NCI-H2196 (cell line): ENCODE data around the gene UNC5B.
"Not testable (repeated sequence)": the region's sequence is repeated elsewhere in the genome, so short reads cannot be mapped to it uniquely, and the experiment has no call there.

Experiments
- DNase-seq: peaks from one replicate; lab custom pipeline; 2025; ENCODE audit not compliant: unreplicated experiment; lab: John Stamatoyannopoulos, UW

The UNC5B gene

DNA sequence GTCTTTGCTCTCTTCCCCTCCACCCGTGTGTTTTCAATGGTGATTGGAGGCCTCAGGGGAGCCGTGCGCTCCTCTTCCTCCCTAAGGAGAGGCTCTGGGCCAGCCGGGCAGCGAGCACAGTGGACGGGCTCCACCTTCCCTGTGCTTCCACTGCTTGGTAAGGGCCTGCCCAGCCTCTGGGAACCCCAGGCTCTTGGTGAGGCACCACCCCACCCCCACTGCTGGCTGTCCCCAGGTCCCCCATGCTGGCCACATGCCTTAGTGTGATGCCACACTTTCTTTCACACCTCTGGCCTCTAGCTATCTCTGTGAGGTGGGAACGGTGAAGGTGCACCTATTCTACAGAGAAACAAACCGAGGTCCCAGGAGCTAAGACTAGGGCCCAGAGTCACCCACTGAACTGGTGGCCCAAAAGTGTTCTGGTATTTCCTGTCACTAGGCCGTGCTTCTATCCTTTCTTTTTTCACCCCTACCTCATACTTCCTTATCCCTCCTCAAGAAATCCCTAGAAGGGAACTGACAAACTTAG lies 53.3 kb downstream of the UNC5B start:
- DNase-seq: no peak

DNA sequence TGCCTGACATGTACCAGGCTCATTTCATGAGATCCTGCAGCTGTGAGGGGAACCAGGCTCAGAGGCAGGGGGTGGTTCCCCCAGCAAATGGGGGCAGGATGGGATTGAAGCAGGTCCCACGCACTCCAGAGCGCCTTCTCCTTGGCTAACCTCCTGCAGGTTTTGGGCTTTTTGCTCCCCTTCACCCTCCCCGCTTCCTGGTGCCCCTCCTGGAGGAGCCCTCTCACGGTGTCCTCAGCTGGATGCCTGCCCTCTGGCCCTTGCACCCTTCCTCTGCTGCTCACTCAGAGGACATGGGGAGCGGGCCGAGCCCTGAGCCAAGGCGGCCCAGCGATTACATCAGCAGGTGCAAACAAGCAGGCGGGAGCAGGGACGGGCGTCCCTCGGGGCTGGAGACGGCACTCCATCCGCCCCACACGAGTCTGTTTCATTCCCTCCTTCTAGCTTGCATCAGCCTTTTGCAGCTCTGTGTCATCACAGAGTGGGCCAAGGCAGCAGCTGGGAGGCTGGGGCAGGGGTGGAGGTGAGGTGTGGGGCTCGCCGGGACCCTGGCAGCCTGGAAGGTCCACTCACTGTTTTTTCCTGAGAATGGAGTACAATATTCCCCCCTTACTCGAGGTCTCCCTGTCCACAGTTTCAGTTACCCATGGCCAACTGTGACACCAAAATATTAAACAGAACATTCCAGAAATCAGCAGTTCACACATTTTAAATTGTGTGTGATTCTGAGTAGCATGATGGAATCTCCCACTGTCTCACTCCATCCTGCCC lies 54.0 kb downstream of the UNC5B start:
- DNase-seq: no peak

DNA sequence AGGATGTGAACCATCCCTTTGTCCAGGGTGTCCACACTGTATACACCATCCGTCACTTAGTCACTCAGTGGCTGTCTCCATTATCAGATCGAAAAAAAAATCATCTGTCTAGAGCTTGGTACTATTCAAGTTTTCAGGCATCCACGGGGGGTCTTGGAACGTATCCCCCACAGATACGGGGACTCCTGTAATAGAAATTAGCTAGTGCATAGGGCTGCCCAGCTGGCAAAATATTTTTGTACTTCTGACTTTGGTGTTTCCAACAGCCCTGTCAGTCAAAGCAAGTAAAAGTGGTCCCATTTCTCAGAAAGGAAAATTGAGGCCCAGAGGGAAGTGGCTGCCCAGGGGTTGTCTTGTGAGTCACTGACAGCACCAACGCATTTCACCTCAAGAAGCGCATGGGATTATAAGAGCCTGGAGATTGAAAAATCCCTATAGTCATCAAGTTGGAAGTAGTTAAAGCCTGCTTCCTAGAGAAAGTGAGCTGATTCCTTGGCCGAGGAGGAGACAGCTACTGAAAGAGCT lies 54.6 kb downstream of the UNC5B start:
- DNase-seq: no peak

GRCh38 chr10:71267508-71268240 lies 55.3 kb downstream of the UNC5B start:
- DNase-seq: no peak

DNA sequence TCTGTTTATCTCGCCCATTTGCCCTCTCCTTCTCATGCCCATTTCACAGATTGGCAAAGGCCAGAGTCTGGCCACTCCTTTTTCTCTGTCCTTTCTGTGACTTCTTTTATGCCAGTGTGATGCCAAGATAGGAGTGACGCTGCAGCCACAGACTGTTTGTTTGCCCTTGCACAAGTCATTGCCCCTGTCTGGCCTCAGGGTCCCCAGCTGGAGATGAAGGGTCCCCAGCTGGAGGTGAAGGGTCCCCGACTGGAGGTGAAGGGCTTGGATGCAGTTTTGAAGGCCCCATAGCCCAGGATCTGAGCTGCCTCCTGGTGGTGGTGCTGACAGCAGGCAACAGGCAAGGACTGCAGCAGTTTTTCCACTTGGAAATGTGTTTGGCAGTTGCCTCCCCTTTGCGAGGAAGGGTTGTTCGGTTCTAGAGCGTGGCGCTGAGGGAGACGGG lies 55.9 kb downstream of the UNC5B start:
- DNase-seq: no peak

GRCh38 chr10:71268758-71269157 lies 56.4 kb downstream of the UNC5B start:
- no peak for DNase-seq

- no peak for DNase-seq
These were observed 57.2 kb downstream of the UNC5B start for GRCh38 chr10:71269301-71270288.

DNA sequence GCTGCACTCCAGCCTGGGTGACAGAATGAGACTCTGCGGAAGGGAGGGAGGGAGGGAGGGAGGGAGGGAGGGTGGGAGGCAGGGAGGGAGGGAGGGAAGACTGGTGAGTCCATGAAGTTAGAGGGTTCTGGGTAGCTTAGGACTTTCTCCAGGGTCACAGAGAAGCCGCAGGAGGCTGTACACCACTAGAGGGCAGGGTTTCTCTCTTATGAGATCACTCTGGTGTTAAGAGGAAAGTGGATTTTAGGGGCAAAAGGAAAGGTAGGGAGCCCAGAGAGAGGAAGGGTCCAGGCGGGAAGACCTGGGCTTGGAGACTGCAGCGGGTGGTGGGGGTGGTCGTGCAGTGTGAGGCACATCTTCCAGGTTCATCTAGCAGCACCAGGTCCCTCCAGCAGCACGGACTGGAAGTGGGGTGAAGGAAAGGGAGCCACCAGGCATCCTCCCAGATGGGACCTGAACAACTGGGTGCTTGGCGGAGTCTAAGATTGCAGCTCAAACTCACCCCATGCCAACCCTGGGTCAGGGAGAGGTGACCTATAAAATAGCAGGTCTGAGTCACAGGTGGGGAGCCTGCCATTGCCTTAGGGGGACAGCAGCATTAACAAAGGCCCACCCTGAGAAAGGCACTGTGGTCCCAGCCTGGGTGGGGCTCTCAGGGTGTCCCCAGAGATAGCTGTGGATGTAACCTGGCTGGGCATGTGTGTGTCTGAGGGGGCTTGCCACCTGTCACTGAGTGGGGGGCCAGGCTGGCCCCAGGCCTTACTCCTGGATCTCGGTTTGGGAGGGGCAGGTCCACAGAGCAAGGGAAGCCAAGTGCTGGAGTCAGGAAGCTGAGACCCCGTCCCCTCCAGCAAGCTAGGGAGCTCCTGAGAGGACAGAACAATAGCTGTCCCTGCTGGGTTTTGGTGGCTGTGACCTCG lies 58.2 kb downstream of the UNC5B start:
- DNase-seq: peak; percentile 60

DNA sequence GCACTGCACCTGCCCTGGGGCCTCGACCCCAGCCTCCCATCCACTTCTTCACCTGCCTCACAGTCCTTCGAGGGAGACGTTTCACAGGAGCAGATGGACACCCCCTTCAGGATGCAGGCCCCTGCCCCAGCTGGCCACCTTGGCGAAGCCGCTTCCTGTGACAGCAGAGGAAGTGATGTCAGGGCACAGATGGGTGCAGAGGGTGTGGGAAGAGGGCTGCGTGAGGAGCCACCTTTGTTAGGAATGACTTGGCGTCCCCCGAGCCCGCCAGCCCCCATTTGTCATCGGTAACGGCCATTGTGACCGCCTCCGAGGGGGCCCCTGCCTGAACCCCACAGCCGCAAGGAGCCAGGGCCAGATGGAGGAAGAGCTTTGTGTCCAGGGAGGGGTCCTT lies 59.3 kb downstream of the UNC5B start:
- no peak for DNase-seq

GRCh38 chr10:71272056-71272771 lies 59.8 kb downstream of the UNC5B start:
- DNase-seq: no peak

DNA sequence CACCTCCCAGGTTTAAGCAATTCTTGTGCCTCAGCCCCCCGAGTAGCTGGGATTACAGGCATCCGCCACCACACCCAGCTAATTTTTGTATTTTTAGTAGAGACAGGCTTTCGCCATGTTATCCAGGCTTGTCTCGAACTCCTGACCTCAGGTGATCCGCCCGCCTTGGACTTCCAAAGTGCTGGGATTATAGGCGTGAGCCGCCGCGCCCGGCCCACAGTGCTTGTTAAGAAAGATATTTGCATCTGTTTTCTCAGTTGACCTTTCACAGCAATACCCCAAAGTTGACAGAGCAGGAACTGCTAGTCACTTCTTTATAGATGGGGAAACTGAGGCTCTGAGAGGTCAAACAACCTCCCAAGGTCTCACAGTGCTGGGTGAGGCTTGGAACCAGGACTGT lies 60.6 kb downstream of the UNC5B start:
- not testable (repeated sequence) for DNase-seq

- DNase-seq: no peak
These were observed 61.1 kb downstream of the UNC5B start for GRCh38 chr10:71273506-71273905.

- no peak for DNase-seq
These were observed 62.8 kb downstream of the UNC5B start for GRCh38 chr10:71274901-71275796.

GRCh38 chr10:71276873-71277272 lies 64.5 kb downstream of the UNC5B start:
- no peak for DNase-seq

DNA sequence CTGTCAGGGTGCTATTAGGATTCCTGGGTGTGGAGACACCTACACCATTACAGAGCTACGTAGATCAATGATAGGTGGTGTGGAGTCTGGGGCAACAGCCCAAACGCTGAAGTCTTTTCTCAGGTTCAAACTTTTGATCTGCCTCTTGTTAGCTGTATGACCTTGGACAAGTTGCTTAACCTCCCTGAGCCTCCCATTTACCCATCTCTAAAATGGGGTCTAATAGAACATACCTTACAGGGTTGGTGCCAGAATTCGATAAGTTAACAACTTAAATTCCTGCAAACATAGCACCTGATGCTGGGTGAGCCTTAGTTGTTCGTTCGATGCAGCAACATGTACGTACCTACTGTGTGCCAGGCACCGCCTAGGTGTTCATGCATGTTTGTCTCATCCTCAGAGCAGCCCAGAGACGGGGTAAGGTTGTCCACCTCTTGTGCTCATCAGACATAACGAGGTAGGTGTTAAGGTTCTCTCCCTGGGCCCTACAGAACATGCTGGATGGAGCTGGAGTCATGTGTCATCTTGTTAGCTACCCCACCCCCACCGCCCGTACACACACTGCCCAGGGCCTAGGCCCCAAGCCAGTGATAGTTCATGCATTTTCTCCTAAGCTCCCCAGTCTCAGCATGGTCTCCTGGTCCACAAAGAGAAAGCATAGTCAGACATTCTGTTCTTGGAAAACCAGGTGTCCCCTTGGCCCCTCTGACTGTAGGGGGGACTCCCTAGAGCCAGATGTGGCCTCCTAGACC lies 65.7 kb downstream of the UNC5B start:
- no peak for DNase-seq

GRCh38 chr10:71278691-71279588 lies 66.6 kb downstream of the UNC5B start:
- no peak for DNase-seq
